GM12878 (cell line): Measurements from ENCODE around the gene MAGI1.

ENCODE experiments used
- BCLAF1 ChIP-seq: fragments of 450-650 bp; IDR thresholded peaks from 2 replicates; pipeline ENCODE4 v1.6.1; 2017; ENCODE audit warnings: antibody characterized with exemption, mild to moderate bottlenecking, moderate library complexity
- BRCA1 ChIP-seq: IDR thresholded peaks from 2 replicates; pipeline ENCODE4 v1.6.1; 2011; ENCODE audit warnings: low read depth, low read length, improper control_type of control experiment
- CBX5 ChIP-seq: sonication (generic); IDR thresholded peaks from 2 replicates; pipeline ENCODE4 v1.6.1; 2016; ENCODE audit warnings: low read depth, moderate library complexity, mild to moderate bottlenecking, inconsistent platforms
- CREM ChIP-seq: IDR thresholded peaks from 2 replicates; pipeline ENCODE4 v1.6.1; 2014; ENCODE audit warnings: antibody characterized with exemption, low read depth
- CTCF ChIP-seq, 3 experiments: IDR thresholded peaks in 2 of 3; conservative IDR thresholded peaks in 1 of 3; 2 replicates each; pipeline ENCODE4 v1.5.1; 2011; ENCODE audit warnings: low read depth in 3 of 3, low read length in 3 of 3, mild to moderate bottlenecking in 3 of 3, control low read depth in 2 of 3, moderate library complexity in 2 of 3, inconsistent platforms in 1 of 3, mixed read lengths in 1 of 3; ENCODE audit not compliant: control insufficient read depth in 2 of 3, insufficient read depth in 1 of 3; ENCODE audit errors: extremely low read depth in 1 of 3
- FOXM1 ChIP-seq: IDR thresholded peaks from 2 replicates; pipeline ENCODE4 v1.6.1; 2012; ENCODE audit warnings: low read depth, mild to moderate bottlenecking, inconsistent platforms, low read length, moderate library complexity
- KDM1A ChIP-seq: fragments of 200-600 bp; sonication (generic); IDR thresholded peaks from 2 replicates; pipeline ENCODE4 v1.6.1; 2016; ENCODE audit warnings: borderline replicate concordance
- NRF1 ChIP-seq: conservative IDR thresholded peaks from 2 replicates; pipeline ENCODE4 v1.6.1; 2011; ENCODE audit warnings: mild to moderate bottlenecking, low read depth, low read length, improper control_type of control experiment
- POLR2A ChIP-seq: IDR thresholded peaks from 2 replicates; pipeline ENCODE4 v1.6.1; 2011; ENCODE audit warnings: low read depth, mild to moderate bottlenecking, low read length
- RAD21 ChIP-seq: IDR thresholded peaks from 2 replicates; pipeline ENCODE4 v1.6.1; 2011; ENCODE audit warnings: mild to moderate bottlenecking, low read depth, low read length, moderate library complexity; ENCODE audit not compliant: insufficient read depth
- RB1 ChIP-seq: fragments of 450-650 bp; formaldehyde crosslinking; IDR thresholded peaks from 2 replicates; pipeline ENCODE4 v1.6.1; 2017; ENCODE audit warnings: mild to moderate bottlenecking, borderline replicate concordance
- RUNX3 ChIP-seq: IDR thresholded peaks from 2 replicates; pipeline ENCODE4 v1.6.1; 2012; ENCODE audit warnings: low read length, inconsistent platforms
- STAT1 ChIP-seq: fragments of 450-650 bp; conservative IDR thresholded peaks from 2 replicates; pipeline ENCODE4 v1.6.1; 2014; ENCODE audit warnings: antibody characterized with exemption, mild to moderate bottlenecking

GRCh38 chr3:65793495-65794200 lies 245.1 kb downstream of the MAGI1 start:
- no peak for TF ChIP-seq CTCF (IDR thresholded peaks at IDR 0.05 in 2 of 3, conservative IDR thresholded peaks at IDR 0.05 in 1 of 3; ENCODE audit: control insufficient read depth in 2 of 3, extremely low read depth in 1 of 3, insufficient read depth in 1 of 3, low read depth in 3 of 3, low read length in 3 of 3)
- TF ChIP-seq CBX5 = no peak
- no peak for TF ChIP-seq FOXM1
- TF ChIP-seq RAD21 = no peak
- TF ChIP-seq RB1 = no peak
- TF ChIP-seq KDM1A = no peak
- no peak for TF ChIP-seq CREM
- no peak for TF ChIP-seq BRCA1
- TF ChIP-seq BCLAF1 = no peak
- no peak for TF ChIP-seq STAT1
- TF ChIP-seq RUNX3 = no peak
- TF ChIP-seq NRF1 = no peak
- no peak for TF ChIP-seq POLR2A
